Dedifferentiated amniotic fluid mesenchymal stem cell (primary cell): ENCODE measurements around the gene FITM1.

Experiments used
- DNase-seq: peaks from one replicate; pipeline ENCODE4 v3.0.0-alpha.2; 2016; ENCODE audit errors: extremely low spot score

The FITM1 gene, protein sequence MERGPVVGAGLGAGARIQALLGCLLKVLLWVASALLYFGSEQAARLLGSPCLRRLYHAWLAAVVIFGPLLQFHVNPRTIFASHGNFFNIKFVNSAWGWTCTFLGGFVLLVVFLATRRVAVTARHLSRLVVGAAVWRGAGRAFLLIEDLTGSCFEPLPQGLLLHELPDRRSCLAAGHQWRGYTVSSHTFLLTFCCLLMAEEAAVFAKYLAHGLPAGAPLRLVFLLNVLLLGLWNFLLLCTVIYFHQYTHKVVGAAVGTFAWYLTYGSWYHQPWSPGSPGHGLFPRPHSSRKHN

DNA sequence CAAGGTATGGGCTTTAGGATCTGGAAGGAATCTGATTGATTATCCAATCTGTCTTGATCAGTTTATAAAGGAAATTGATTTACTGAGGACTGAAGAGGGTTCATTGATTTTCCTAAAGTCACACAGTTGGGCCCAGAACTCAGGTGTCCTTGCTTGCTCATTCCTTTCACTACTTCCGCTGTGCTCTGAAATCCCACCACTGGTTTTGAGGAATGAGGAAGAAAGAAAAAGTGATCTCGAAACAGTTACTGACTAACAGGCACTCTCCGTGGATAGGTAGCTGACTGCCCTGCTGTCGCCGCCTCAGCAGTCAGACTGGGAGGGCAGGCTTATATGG, at the start of gene FITM1:
Gene FITM1 (plus strand): TSS at position 280 of the 337 bp plus-strand sequence. CDS start 905 bp downstream, outside the sequence.
- no peak for DNase-seq

GRCh38 chr14:24080888-24081738, 49.3 kb upstream of the FITM1 start:
- no peak for DNase-seq

DNA sequence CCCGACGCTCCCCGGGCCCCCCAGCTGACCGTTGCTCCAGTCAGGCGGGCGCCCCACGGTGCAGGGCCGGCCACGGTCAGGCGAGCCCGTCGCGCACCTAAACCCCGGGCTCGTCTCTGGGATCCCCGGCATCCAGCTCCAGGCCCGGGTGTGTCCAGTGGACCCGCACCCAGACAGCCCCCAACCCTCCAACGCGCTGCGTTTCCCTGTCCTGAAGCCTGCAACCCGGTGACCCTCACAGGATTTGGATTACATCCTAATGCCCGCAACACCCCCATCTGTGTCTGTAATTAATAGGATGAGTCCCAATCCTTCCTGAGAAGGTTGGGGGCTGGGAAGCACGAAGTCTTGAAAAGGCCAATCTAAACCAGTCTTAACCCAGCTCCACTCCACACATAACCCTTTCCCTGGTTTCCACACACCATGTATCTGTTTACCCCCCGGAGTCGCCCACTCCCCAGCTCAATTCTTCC, 48.7 kb upstream of the FITM1 start:
- no peak for DNase-seq

GRCh38 chr14:24082411-24083080, 47.9 kb upstream of the FITM1 start:
- DNase-seq = no peak

- no peak for DNase-seq
Measured at GRCh38 chr14:24083462-24083861, 47.0 kb upstream of the FITM1 start.

DNA sequence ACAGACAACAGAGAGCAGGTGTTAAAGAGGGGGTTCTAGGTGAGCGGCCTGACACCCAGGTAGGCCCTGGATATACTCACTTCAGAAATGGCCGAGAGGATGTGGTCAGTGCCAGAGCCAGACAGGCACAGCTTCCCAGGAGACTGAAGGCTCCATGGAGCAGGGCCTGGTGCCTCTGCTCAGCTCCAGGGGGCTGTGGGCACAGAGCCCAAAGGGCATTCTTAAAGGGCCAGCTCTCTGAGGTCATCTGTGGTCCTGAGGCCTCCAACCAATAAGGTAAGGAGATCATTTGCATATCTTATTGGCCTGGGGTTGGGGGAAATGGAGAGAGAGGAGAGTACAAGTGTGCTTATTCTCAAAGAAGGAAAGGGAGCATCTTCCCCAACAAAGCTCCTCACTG, 46.0 kb upstream of the FITM1 start:
- DNase-seq = no peak

GRCh38 chr14:24085215-24085614, 45.2 kb upstream of the FITM1 start:
- no peak for DNase-seq

GRCh38 chr14:24086193-24086955, 44.1 kb upstream of the FITM1 start:
- no peak for DNase-seq

- DNase-seq = no peak
Measured at GRCh38 chr14:24087004-24087403, 43.5 kb upstream of the FITM1 start.

DNA sequence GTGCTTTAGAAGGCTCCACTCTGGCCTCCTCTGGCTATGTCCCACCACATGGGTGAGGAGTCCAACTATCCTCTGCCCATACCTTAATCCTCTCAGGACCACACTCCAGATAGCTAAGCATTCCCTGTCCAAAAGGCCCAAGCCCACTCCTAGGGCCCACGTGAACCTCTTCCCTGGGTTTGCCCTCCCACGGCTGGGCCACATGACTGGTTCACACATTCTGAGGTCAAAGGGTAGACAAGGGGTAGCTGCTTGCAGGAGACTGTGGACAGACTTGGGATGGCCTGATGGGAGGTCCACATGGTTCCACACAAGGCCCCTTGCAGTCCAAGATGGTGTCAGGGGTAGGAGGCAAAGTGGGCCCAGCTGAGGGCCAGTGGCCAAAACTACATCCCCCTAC, 42.4 kb upstream of the FITM1 start:
- no peak for DNase-seq

DNA sequence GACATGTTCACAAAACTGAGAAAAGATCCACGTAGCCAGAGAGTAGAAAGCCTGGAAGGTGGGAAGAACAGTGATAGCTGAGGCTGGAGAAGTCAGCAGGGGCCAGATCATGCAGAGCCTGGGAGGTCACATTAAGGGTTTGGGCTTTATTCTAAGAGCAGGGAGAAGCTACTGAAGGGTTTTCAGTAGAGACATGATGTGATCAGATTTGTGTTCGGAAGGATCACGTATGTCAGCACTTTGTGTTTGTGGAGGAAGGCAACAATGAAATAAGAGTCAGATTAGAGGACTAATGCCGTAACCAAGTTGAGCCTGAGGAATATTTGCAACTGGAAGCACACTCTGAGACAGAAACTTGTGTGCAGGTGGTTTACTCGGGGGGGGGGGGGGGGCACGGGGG, 40.6 kb upstream of the FITM1 start:
- no peak for DNase-seq

DNA sequence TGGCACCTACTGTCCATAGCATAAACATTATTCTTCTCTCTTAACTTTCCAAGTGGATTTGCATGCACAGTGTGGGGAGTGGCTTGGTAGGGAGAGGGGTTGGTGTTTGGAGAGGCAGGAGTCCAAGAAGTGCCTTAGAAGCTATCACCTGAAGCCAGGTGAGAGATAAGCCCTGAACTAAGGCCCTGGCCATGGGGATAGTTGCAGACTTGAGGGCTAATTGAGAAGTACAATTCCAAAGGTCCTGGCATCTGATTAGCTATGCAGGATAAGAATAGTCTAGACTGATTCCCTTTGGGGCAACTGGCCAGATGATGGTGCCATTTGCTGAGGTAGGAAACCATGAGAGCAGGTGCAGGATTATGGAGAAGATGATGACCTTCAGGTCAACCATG, 38.4 kb upstream of the FITM1 start:
- DNase-seq = no peak

- DNase-seq = no peak
Measured at GRCh38 chr14:24092505-24093206, 37.8 kb upstream of the FITM1 start.

DNA sequence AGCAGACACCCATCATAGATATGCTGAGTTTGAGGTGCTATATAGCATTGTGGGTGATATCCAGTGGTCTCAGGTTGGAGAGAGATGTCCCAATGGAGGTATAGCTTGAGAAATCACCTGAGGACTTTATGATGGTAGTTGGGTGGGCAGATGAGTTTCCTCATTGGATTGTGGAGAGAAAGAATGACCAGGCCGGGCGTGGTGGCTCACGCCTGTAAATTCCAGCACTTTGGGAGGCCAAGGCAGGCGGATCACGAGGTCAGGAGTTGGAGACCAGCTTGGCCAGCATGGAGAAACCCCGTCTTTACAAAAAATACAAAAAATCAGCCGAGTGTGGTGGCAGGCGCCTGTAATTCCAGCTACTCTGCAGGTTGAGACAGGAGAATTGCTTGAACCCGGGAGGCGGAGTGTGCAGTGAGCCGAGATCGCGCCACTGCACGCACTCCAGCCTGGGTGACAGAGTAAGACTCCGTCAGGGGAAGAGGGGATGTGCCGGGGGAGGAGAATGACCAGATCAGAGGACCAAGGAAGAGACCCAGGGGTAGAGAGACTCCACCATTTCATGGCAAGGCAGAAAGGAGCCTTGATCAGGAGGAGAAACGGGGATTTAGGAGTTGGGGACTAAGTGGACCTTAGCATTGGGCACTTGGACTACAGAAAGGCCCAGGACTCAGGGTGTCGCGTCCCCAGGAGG, 37.1 kb upstream of the FITM1 start:
- no peak for DNase-seq

- peak; percentile 93 for DNase-seq
Measured at GRCh38 chr14:24093901-24094840, 36.3 kb upstream of the FITM1 start, which contains the start of gene PCK2. Gene PCK2, plus strand, starts transcription at chr14:24094311. Its CDS starts 95 bp downstream, at chr14:24094406.

DNA sequence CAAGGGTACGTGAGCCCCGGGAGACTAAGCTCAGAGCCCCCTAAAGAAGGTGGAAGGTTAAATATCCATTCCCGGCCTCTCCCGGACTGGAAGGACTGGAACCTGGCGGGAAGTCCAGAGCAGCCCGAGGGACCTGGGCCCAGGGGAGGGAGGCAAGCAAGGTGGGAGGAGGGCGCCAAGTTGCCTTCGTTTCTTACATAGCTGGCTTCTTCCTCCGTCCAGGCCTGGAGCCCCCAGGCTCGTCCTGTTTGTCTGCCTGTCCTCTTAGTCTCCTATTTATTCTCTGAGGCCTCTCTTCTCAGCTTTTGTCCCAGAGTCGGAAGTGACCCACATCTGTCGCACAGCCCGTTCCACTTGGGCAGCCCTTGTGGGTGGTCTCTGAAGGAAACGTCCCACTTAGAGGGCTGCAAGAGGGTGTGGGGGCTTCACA, 35.6 kb upstream of the FITM1 start:
- no peak for DNase-seq

DNA sequence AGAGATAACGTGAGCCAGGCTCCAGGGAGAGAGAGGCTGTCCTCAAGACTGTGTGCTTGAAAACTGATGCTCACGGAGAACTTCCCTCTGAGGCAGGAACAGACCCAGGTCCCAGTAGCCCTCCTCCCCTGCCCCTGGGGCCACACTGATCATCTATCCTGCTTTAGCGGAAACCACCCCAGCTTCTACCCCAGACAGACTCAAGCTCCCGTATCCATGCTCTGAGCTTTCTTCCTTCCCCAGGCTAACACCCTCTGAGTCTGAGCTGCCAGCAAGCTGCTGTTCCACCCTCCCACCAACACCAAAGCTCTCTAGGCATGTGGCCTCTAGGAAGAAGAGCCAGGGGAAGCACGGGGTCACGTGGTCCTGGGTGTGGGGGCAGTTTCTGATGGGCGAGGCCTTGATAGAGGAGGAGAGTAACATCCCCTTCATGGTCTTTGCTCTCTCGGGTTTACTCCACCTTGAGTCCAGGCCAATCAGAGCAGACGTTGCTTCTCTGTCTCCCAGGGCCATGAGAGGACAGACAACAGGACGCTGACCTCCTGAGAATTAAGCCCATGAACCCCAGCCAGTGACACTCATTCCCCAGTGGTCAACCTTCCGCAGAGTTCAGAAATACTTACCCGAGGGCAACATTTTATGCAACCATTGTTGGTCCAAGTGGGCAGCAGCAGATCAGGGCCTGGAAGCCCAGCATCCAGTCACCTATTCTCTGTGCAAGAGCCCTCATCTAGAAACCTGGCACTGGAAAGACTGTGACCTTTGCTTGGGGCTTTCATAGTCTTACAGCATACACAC, 35.0 kb upstream of the FITM1 start:
- peak; percentile 40 for DNase-seq

DNA sequence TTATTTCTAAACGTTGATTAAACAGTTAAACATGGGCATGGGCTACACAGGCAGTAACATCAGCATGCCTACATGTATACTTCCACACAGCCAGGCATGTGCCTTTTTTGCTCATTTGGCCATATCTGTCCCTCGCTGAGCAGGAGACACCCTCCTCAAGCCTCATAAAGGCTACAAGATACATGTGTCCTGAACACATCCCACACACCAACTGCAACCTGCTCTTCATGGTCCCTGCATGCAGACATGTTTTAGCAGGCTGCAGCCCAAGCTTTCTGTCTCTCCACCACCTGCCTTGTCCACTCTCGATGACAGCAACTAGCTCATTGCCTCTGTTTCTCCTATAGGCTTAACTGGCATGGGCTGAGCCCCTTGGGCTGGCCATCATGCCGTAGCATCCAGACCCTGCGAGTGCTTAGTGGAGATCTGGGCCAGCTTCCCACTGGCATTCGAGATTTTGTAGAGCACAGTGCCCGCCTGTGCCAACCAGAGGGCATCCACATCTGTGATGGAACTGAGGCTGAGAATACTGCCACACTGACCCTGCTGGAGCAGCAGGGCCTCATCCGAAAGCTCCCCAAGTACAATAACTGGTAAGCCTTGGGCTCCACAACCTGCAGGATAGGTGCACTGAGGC, 33.8 kb upstream of the FITM1 start:
- no peak for DNase-seq
